Right cardiac atrium (tissue), 5 donors: ENCODE data around the gene IL15. TPM values are rescaled to one million over a fixed set of nuclear protein-coding genes. Genes with fewer than 3 reads are reported as not detected.
A peak's percentile ranks its signal among the peaks of the same experiment; 100 is the strongest.

Experiments used
- ATAC-seq, 2 donors: fragments of 200-7000 bp; cut with Tn5 transposase; one replicate each; pipeline versions ENCODE4 v1.8.0 to v1.9.1; 2020; ENCODE audit warnings: moderate library complexity in 2 of 2, mild to moderate bottlenecking in 1 of 2
- DNase-seq, 3 donors: peaks; one replicate each; pipeline ENCODE4 v3.0.0-alpha.2; 2020
- H3K27ac ChIP-seq: one replicate; pipeline ENCODE4 v1.5.1; 2013; ENCODE audit warnings: mild to moderate bottlenecking, low read length, control low read depth, moderate library complexity
- H3K27me3 ChIP-seq: one replicate; pipeline ENCODE4 v1.6.1; 2013; ENCODE audit not compliant: control insufficient read depth, insufficient read depth
- H3K4me1 ChIP-seq: one replicate; pipeline ENCODE4 v1.6.1; 2013; ENCODE audit warnings: low read length; ENCODE audit not compliant: control insufficient read depth, insufficient read depth
- H3K4me3 ChIP-seq: one replicate; pipeline ENCODE4 v1.5.1; 2013; ENCODE audit warnings: low read length, control low read depth
- H3K9me3 ChIP-seq: one replicate; pipeline ENCODE4 v1.6.1; 2013; ENCODE audit warnings: low read length; ENCODE audit not compliant: control insufficient read depth
- WGBS: extraction: QIAGEN DNeasy Blood & Tissue Kit; methylation state at CpG from one replicate; pipeline ENCODE4 v1.1.7; 2013; 5-methylcytosine and 5-hydroxymethylcytosine counted together
- intact Hi-C, 4 donors: fragments of 100-400 bp; cut with DNase I; formaldehyde crosslinking; loops; one replicate each; pipeline versions ENCODE4 v1.11.0 to v1.14.0; 2022 to 2023
- polyA plus RNA-seq: library from polyadenylated mRNA; stranded (reverse); fragments of 200-250 nt; gene quantifications from one replicate; pipeline ENCODE4 v1.2.3, GENCODE V29; 2013
- total RNA-seq, 4 donors: library from RNA; stranded (reverse); fragmentation: NEBNext Ultra II Directional; extraction: Animal tissue kit (Norgen Biotek cat#: 25700); gene quantifications; one replicate each; pipeline ENCODE4 v1.2.1, GENCODE V29; 2021
- donor health status: healthy with polysubstance abuse.
- donor health status: DM: no; HTN: yes; CAD: no.
- donor health status: DM: no; HTN: no; CAD: no.
- donor health status: DM: no; HTN: yes; CAD: no; lungs with severe emphysema.
- donor health status: DM: yes; HTN: yes; CAD: no.

IL15 gene
- total and polyA plus RNA-seq, 5 donors: 2.9 to 4.7 (median 4.1) TPM

GRCh38 chr4:141625023-141625422 is 11.4 kb upstream of the IL15 start:
- DNase-seq (no peak), ATAC-seq (no peak)
- Histone ChIP-seq H3K27me3 (no peaks in the 10 kb centered on the region), H3K9me3 (no peaks in the 10 kb centered on the region), H3K27ac (no peak overlapping the region), H3K4me3 (no peak overlapping the region), H3K4me1 (no peaks in the 10 kb centered on the region)
- intact Hi-C loops: no loop called here
- 71% methylated on average over 2 of the region's 2 CpGs for WGBS

GRCh38 chr4:141630854-141631253 is 5.5 kb upstream of the IL15 start:
- DNase-seq (no peak), ATAC-seq (no peak)
- intact Hi-C loops: no loop called here
- 81% methylated on average over 1 of the region's 1 CpG for WGBS
- Histone ChIP-seq H3K4me3 (no peak overlapping the region), H3K9me3 (no peaks in the 10 kb centered on the region), H3K4me1 (no peaks in the 10 kb centered on the region), H3K27ac (no peak overlapping the region), H3K27me3 (no peaks in the 10 kb centered on the region)

GRCh38 chr4:141635736-141636081 is 674 bp upstream of the IL15 start:
- ATAC-seq (no peak), DNase-seq (no peak)
- Histone ChIP-seq H3K4me1 (no peaks in the 10 kb centered on the region), H3K9me3 (no peaks in the 10 kb centered on the region), H3K27me3 (no peaks in the 10 kb centered on the region), H3K4me3 (peak overlapping the region; percentile 92), H3K27ac (no peak overlapping the region)
- 60% methylated on average over 5 of the region's 5 CpGs for WGBS
- intact Hi-C loops: no loop called here

GRCh38 chr4:141636771-141637460 is 533 bp downstream of the IL15 start:
- Histone ChIP-seq H3K27ac (peak overlapping the region; percentile 71), H3K9me3 (no peaks in the 10 kb centered on the region), H3K4me3 (peak overlapping the region; percentile 92), H3K27me3 (no peaks in the 10 kb centered on the region), H3K4me1 (no peaks in the 10 kb centered on the region)
- ATAC-seq (peak; percentile 90 to 93), DNase-seq (peak; percentile 56 to 80 (median 75))
- 1% methylated on average over 41 of the region's 41 CpGs for WGBS
- intact Hi-C loops: no loop called here

GRCh38 chr4:141637565-141637964 is 1.2 kb downstream of the IL15 start:
- ATAC-seq (no peak), DNase-seq (no peak)
- 42% methylated on average over 2 of the region's 2 CpGs for WGBS
- H3K9me3 ChIP-seq: no peaks in the 10 kb centered on the region
- intact Hi-C loops: no loop called here
- no peaks in the 10 kb centered on the region for H3K27me3 ChIP-seq
- H3K4me1 ChIP-seq: peaks cover 2% of the 10 kb centered on the region
- no peak overlapping the region for H3K27ac ChIP-seq
- peak overlapping the region; percentile 92 for H3K4me3 ChIP-seq

GRCh38 chr4:141638230-141638629 is 1.8 kb downstream of the IL15 start:
- Histone ChIP-seq H3K9me3 (no peaks in the 10 kb centered on the region), H3K27ac (no peak overlapping the region), H3K4me3 (peak overlapping the region; percentile 30), H3K4me1 (peaks cover 2% of the 10 kb centered on the region), H3K27me3 (no peaks in the 10 kb centered on the region)
- DNase-seq (no peak), ATAC-seq (no peak)
- intact Hi-C loops: no loop called here
- whole genome bisulfite sequencing: 86% methylated on average over 2 of the region's 2 CpGs

- H3K9me3 ChIP-seq: no peaks in the 10 kb centered on the region
- 59% methylated on average over 3 of the region's 3 CpGs for WGBS
- H3K27me3 ChIP-seq: no peaks in the 10 kb centered on the region
- ATAC-seq (no peak), DNase-seq (no peak)
- H3K27ac ChIP-seq: no peak overlapping the region
- H3K4me3 ChIP-seq: no peak overlapping the region
- intact Hi-C loops: no loop called here
- H3K4me1 ChIP-seq: peaks cover 2% of the 10 kb centered on the region
Observed at GRCh38 chr4:141640696-141641095, 4.3 kb downstream of the IL15 start.

GRCh38 chr4:141642063-141642462 is 5.7 kb downstream of the IL15 start:
- H3K27me3 ChIP-seq: no peaks in the 10 kb centered on the region
- intact Hi-C loops: no loop called here
- H3K4me1 ChIP-seq: peaks cover 2% of the 10 kb centered on the region
- 94% methylated on average over 3 of the region's 3 CpGs for WGBS
- H3K27ac ChIP-seq: no peak overlapping the region
- H3K4me3 ChIP-seq: no peak overlapping the region
- DNase-seq: no peak
- ATAC-seq: no peak
- no peaks in the 10 kb centered on the region for H3K9me3 ChIP-seq

GRCh38 chr4:141642711-141643110 is 6.3 kb downstream of the IL15 start:
- H3K9me3 ChIP-seq: no peaks in the 10 kb centered on the region
- intact Hi-C loops: no loop called here
- ATAC-seq (no peak), DNase-seq (no peak)
- H3K4me1 ChIP-seq: peaks cover 5% of the 10 kb centered on the region
- no peak overlapping the region for H3K27ac ChIP-seq
- no peaks in the 10 kb centered on the region for H3K27me3 ChIP-seq
- H3K4me3 ChIP-seq: no peak overlapping the region

- 61% methylated on average over 1 of the region's 1 CpG for WGBS
- no peaks in the 10 kb centered on the region for H3K9me3 ChIP-seq
- ATAC-seq (no peak), DNase-seq (no peak)
- H3K4me1 ChIP-seq: peaks cover 5% of the 10 kb centered on the region
- H3K4me3 ChIP-seq: no peak overlapping the region
- no peaks in the 10 kb centered on the region for H3K27me3 ChIP-seq
- H3K27ac ChIP-seq: no peak overlapping the region
- intact Hi-C loops: no loop called here
Observed at GRCh38 chr4:141643557-141643956, 7.2 kb downstream of the IL15 start.

GRCh38 chr4:141645611-141646340 is 9.4 kb downstream of the IL15 start:
- 75% methylated on average over 3 of the region's 3 CpGs for WGBS
- H3K4me3 ChIP-seq: no peak overlapping the region
- ATAC-seq (no peak), DNase-seq (no peak)
- H3K4me1 ChIP-seq: peaks cover 5% of the 10 kb centered on the region
- intact Hi-C loops: no loop called here
- H3K27me3 ChIP-seq: no peaks in the 10 kb centered on the region
- no peak overlapping the region for H3K27ac ChIP-seq
- H3K9me3 ChIP-seq: no peaks in the 10 kb centered on the region
